DOHH2 (cell line): Measurements from ENCODE around the gene LPA.

ENCODE experiments used
- EZH2phosphoT487 ChIP-seq: fragments of 200-600 bp; sonication (generic); IDR thresholded peaks from 2 replicates; pipeline ENCODE4 v1.6.1; 2017; ENCODE audit warnings: borderline replicate concordance, mild to moderate bottlenecking, antibody characterized with exemption, low read length, moderate library complexity, mixed read lengths
- TF ChIP-seq, protein P1 (sequence below): fragments of 200-600 bp; sonication (generic); IDR thresholded peaks from one replicate; pipeline ENCODE4 v1.5.1; 2014; ENCODE audit warnings: antibody characterized with exemption, mild to moderate bottlenecking, low read depth, low read length; ENCODE audit not compliant: poor library complexity, severe bottlenecking

DNA sequence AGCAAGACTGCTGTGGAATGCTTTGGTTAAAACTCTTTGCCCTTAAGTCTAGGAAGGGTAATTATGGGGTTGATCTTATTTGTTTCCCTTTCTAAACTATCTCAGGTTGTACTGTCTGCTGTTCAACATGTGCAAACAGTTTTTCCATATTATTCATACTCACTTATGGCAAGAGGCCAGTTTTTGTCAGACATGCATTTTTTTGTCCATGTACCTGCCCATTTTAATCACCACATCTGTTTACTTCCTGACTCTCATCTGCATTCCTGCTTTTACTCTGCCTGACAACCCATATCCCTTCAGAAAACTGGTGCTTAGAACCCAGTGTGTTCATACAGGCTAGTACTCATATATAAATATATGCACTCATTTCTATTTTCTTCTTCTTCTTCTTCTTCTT, 80.3 kb downstream of the LPA start:
- TF ChIP-seq, protein P1, sequence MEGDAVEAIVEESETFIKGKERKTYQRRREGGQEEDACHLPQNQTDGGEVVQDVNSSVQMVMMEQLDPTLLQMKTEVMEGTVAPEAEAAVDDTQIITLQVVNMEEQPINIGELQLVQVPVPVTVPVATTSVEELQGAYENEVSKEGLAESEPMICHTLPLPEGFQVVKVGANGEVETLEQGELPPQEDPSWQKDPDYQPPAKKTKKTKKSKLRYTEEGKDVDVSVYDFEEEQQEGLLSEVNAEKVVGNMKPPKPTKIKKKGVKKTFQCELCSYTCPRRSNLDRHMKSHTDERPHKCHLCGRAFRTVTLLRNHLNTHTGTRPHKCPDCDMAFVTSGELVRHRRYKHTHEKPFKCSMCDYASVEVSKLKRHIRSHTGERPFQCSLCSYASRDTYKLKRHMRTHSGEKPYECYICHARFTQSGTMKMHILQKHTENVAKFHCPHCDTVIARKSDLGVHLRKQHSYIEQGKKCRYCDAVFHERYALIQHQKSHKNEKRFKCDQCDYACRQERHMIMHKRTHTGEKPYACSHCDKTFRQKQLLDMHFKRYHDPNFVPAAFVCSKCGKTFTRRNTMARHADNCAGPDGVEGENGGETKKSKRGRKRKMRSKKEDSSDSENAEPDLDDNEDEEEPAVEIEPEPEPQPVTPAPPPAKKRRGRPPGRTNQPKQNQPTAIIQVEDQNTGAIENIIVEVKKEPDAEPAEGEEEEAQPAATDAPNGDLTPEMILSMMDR: no peak
- TF ChIP-seq EZH2phosphoT487: no peak
